GM10266 (cell line): ENCODE results near the gene BCAT1.

Experiments used
- DNase-seq: peaks from one replicate; pipeline ENCODE4 v3.0.0; 2012; ENCODE audit errors: extremely low spot score
- TF ChIP-seq, protein P1 (sequence below): IDR thresholded peaks from 2 replicates; pipeline ENCODE4 v1.5.1; 2012; ENCODE audit warnings: mild to moderate bottlenecking, low read depth; ENCODE audit not compliant: control insufficient read depth, insufficient read depth; ENCODE audit errors: missing control alignments

BCAT1 gene

DNA sequence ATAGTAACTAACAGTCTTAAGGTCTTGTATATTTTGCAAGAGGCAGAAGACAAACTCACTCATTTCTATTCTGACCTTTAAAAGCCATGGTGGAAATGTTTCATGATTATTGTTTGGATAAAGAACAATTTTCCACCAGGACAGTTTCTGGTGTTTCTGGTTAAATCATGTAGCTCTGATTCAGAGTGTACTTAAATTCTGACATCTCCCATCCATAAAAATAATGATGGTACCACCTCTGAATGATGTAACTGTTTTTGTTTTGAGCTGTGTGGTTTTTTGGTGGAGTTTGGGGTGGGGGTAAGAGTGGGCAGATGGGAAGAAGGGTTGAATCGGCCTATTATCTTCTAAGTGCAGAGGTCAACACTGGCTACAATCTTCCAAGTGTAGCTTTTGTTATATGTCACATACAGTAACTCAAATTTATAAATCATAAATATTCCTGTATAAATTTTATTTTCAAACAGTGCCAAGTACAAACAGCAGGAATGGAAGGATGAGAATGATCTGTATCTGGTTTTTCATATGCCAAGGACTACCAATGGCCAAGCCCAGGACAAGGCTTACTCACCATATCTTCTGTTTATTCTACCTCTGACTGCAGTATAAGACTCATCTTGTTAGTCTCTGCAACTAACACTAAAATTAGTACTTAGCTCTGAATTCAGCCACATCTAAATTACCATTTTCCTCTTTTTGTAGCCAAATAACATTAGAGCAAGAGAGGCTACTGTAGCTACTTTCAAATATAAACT, 108.7 kb downstream of the BCAT1 start:
- DNase-seq, result no peak
- TF ChIP-seq, protein P1, sequence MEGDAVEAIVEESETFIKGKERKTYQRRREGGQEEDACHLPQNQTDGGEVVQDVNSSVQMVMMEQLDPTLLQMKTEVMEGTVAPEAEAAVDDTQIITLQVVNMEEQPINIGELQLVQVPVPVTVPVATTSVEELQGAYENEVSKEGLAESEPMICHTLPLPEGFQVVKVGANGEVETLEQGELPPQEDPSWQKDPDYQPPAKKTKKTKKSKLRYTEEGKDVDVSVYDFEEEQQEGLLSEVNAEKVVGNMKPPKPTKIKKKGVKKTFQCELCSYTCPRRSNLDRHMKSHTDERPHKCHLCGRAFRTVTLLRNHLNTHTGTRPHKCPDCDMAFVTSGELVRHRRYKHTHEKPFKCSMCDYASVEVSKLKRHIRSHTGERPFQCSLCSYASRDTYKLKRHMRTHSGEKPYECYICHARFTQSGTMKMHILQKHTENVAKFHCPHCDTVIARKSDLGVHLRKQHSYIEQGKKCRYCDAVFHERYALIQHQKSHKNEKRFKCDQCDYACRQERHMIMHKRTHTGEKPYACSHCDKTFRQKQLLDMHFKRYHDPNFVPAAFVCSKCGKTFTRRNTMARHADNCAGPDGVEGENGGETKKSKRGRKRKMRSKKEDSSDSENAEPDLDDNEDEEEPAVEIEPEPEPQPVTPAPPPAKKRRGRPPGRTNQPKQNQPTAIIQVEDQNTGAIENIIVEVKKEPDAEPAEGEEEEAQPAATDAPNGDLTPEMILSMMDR, result no peak

- TF ChIP-seq, protein P1, result no peak
Observed at GRCh38 chr12:24839268-24839791, 109.6 kb downstream of the BCAT1 start.

DNA sequence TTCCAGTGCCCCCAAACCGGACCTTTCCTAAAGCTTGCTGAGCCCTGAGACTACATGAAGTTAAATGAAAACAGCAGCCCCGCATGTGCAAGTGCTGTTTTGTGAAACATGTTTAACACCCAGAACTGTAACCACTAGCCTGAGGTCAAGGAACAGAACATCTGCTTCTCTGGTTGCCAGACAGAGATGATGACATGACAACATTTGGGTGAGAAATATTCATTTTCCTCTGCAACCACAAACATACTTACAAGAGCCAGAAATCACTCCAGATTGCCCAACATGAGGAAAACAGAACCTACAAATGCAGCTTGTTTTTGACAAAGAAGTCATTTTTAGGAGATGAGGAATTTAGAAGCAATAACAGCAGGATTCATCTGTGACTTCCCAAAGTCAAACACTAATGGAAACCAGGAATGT, 110.4 kb downstream of the BCAT1 start:
- TF ChIP-seq, protein P1, result no peak
- peak; percentile 29 for DNase-seq

More at GRCh38 chr12:24839268-24839791, 109.6 kb downstream of the BCAT1 start:
- DNase-seq, result peak; percentile 58

DNA sequence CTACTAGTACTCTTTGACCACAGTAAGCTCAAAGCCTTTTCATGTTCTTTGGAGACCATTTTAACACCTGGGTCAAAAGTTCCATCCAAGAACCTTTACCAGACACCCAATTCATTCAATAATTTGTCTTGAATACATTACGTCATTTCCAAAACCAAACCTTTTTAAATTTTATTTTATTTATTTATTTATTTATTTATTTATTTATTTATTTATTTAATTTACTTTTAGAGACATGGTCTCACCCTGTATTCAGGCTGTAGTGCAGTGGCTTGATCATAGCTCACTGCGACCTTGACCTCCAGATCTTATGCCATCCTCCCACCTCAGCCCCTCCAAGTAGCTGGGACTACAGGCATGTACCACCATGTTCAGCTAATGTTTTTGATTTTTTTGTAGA, 113.5 kb downstream of the BCAT1 start:
- no peak for DNase-seq
- TF ChIP-seq, protein P1, result no peak

DNA sequence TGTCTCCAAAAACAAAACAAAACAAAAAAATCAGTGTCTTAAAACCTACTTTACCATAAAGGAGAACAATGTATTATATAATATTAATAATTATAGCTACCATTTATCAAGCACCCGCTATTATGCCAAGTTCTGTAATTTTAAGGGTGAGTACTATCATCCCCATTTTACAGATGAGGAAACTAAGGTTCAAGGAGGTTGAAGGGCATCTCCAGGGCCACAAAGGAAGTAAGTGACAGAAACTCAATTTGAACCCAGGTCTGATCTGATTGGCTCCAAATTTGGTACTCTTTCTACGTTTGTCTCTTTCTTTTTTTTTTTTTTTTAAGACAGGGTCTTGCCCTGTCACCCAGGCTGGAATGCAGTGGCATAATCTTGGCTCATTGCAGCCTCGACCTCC, 115.4 kb downstream of the BCAT1 start:
- DNase-seq, result no peak
- TF ChIP-seq, protein P1, result no peak

DNA sequence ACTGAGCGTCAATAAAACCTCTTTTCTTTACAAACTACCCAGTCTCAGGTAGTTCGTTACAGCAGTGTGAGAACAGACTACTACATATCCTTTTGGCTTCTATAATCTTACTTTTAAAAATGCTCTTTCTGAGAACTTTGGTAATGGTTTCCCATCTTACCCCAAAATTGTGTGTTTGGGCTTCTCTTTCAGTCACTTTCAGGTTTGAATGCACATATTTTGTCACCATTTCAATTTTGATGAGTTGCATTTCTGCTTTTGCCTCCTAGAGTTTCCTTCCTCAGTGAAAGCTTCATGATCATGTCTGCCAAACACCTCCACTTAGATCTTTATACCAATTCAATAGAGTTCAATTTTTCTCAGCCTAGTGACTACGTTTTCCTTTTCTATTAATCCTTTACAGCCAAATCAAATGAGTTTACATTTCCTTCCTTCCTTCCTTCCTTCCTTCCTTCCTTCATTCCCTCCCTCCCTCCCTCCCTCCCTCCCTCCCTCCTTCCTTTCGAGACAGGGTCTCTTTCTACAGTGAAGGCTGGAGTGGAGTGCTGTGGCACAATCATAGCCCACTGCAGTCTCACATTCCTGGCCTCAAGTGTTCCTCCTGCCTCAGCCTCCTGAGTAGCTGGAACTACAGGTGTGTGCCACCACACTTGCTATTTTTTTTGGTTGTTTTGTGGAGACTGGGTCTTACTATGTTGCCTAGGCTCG, 124.9 kb downstream of the BCAT1 start:
- peak; percentile 28 for DNase-seq
- TF ChIP-seq, protein P1, result no peak
